Peyer's patch (tissue), 4 donors: ENCODE data around the gene CLEC2L.

ENCODE experiments used
- POLR2A ChIP-seq, 2 donors: fragments of 450-650 bp; IDR thresholded peaks; one replicate each; pipeline ENCODE4 v1.5.1; 2017; ENCODE audit warnings: antibody characterized with exemption in 2 of 2, mild to moderate bottlenecking in 2 of 2, moderate library complexity in 2 of 2
- TF ChIP-seq, protein P1 (sequence below), 6 experiments: fragments of 450-650 bp in 4 of 6; fragments of 200-600 bp in 2 of 6; sonication (generic) in 1 of 6; IDR thresholded peaks; one replicate each; pipeline ENCODE4 v1.5.1; 2017 to 2019; ENCODE audit warnings: antibody characterized with exemption in 6 of 6, mild to moderate bottlenecking in 3 of 6, moderate library complexity in 1 of 6

DNA sequence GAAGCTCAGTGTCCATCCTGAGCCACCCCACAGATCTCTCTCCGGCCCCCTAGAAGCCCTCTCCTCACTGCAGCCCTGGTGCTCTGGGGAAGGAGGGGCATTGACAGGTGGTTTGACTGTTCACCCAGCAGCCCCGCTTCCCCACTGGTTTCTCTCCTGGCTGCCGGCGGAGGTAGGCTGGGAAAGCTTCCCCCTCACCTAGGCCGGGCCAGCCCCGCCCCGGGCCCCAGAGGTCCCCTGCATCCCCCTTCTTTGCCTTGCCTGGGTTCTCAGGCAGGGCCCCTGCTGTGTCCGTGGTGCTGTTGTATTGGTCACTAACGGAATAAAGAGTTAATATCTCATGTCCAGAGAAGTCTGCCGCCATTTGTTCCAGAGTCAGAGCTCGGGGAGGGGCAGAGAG lies 21.2 kb downstream of the CLEC2L start:
- TF ChIP-seq, protein P1, sequence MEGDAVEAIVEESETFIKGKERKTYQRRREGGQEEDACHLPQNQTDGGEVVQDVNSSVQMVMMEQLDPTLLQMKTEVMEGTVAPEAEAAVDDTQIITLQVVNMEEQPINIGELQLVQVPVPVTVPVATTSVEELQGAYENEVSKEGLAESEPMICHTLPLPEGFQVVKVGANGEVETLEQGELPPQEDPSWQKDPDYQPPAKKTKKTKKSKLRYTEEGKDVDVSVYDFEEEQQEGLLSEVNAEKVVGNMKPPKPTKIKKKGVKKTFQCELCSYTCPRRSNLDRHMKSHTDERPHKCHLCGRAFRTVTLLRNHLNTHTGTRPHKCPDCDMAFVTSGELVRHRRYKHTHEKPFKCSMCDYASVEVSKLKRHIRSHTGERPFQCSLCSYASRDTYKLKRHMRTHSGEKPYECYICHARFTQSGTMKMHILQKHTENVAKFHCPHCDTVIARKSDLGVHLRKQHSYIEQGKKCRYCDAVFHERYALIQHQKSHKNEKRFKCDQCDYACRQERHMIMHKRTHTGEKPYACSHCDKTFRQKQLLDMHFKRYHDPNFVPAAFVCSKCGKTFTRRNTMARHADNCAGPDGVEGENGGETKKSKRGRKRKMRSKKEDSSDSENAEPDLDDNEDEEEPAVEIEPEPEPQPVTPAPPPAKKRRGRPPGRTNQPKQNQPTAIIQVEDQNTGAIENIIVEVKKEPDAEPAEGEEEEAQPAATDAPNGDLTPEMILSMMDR (IDR thresholded peaks at IDR 0.05): no peak
- no peak for TF ChIP-seq POLR2A (IDR thresholded peaks at IDR 0.05)
